IMR-90 (cell line): ENCODE results near the gene C21orf91. TPM values are rescaled to one million over a fixed set of nuclear protein-coding genes. Genes with fewer than 3 reads are reported as not detected.

ENCODE experiments used
- ATAC-seq: fragments of 200-7000 bp; cut with Tn5 transposase; 2 replicates; pipeline ENCODE4 v1.9.1; 2020; ENCODE audit warnings: low read depth, mild to moderate bottlenecking, moderate library complexity
- BruUV-seq: library from RNA; stranded (reverse); fragments of 400-500 nt; replicated peaks from 2 replicates; lab custom pipeline; 2021; lab: Mats Ljungman, UMichigan
- CTCF ChIA-PET: fragments of 300-600 bp; formaldehyde crosslinking; extraction: SDS; loops from one replicate; lab custom pipeline; 2021; ENCODE audit warnings: antibody characterized with exemption; lab: Yijun Ruan, JAX
- POLR2A ChIA-PET: fragments of 300-600 bp; sonication (Branson Sonifier 250); formaldehyde crosslinking; loops from one replicate; lab custom pipeline; 2022; ENCODE audit warnings: antibody characterized with exemption; ENCODE audit not compliant: unreplicated experiment; lab: Charles Lee
- DNase-seq: peaks from one replicate; pipeline ENCODE4 v3.0.0; 2013
- H2AFZ ChIP-seq: replicated peaks from 2 replicates; pipeline ENCODE3; 2013; ENCODE audit warnings: low read length, mild to moderate bottlenecking; ENCODE audit not compliant: poor library complexity
- H2AK5ac ChIP-seq: 2 replicates; pipeline ENCODE4 v1.6.1; 2013; ENCODE audit warnings: low read depth, low read length, inconsistent platforms
- H2AK9ac ChIP-seq: replicated peaks from 2 replicates; pipeline ENCODE3; 2013; ENCODE audit warnings: mild to moderate bottlenecking, low read depth, low read length, moderate library complexity; ENCODE audit not compliant: poor library complexity
- H2BK120ac ChIP-seq: 2 replicates; pipeline ENCODE4 v1.6.1; 2013; ENCODE audit warnings: low read depth, low read length, inconsistent platforms
- H2BK15ac ChIP-seq: 3 replicates; pipeline ENCODE4 v1.6.1; 2013; ENCODE audit warnings: low read depth, low read length, inconsistent platforms
- H2BK20ac ChIP-seq: 2 replicates; pipeline ENCODE4 v1.6.1; 2013; ENCODE audit warnings: low read depth, mild to moderate bottlenecking, inconsistent platforms, low read length, moderate library complexity
- H2BK5ac ChIP-seq: 2 replicates; pipeline ENCODE4 v1.6.1; 2013; ENCODE audit warnings: mild to moderate bottlenecking, low read depth, low read length, inconsistent platforms; ENCODE audit not compliant: poor library complexity, severe bottlenecking
- H3K14ac ChIP-seq: replicated peaks from 2 replicates; pipeline ENCODE4 v1.6.1; 2013; ENCODE audit warnings: low read depth, low read length, inconsistent platforms
- H3K18ac ChIP-seq: 2 replicates; pipeline ENCODE4 v1.6.1; 2013; ENCODE audit warnings: low read depth, low read length, control low read depth
- H3K23ac ChIP-seq: 2 replicates; pipeline ENCODE4 v1.6.1; 2013; ENCODE audit warnings: low read depth, low read length, inconsistent platforms
- H3K27ac ChIP-seq: 2 replicates; pipeline ENCODE4 v1.5.1; 2013; ENCODE audit warnings: mild to moderate bottlenecking, control low read depth, low read length; ENCODE audit not compliant: insufficient read depth
- H3K27me3 ChIP-seq: 2 replicates; pipeline ENCODE4 v1.6.1; 2013; ENCODE audit warnings: low read length; ENCODE audit not compliant: control insufficient read depth, insufficient read depth
- H3K36me3 ChIP-seq: 2 replicates; pipeline ENCODE4 v1.6.1; 2013; ENCODE audit warnings: low read length, mixed read lengths; ENCODE audit not compliant: control insufficient read depth, insufficient read depth
- H3K4ac ChIP-seq: 2 replicates; pipeline ENCODE4 v1.6.1; 2013; ENCODE audit warnings: low read depth, low read length, inconsistent platforms
- H3K4me1 ChIP-seq: 2 replicates; pipeline ENCODE4 v1.6.1; 2013; ENCODE audit warnings: low read length, mixed read lengths; ENCODE audit not compliant: control insufficient read depth, insufficient read depth
- H3K4me2 ChIP-seq: 2 replicates; pipeline ENCODE4 v1.6.1; 2013; ENCODE audit warnings: low read depth, mild to moderate bottlenecking, control low read depth, low read length, moderate library complexity
- H3K4me3 ChIP-seq: 2 replicates; pipeline ENCODE4 v1.5.1; 2013; ENCODE audit warnings: low read depth, mild to moderate bottlenecking, control low read depth, low read length, moderate library complexity; ENCODE audit not compliant: insufficient read depth
- H3K56ac ChIP-seq: 2 replicates; pipeline ENCODE4 v1.6.1; 2013; ENCODE audit warnings: low read length, inconsistent platforms; ENCODE audit not compliant: insufficient read depth; ENCODE audit errors: extremely low read depth
- H3K79me1 ChIP-seq, 2 experiments: 2 replicates each; pipeline ENCODE4 v1.6.1; 2013; ENCODE audit warnings: low read length in 2 of 2, inconsistent platforms in 1 of 2, low read depth in 1 of 2
- H3K9ac ChIP-seq: 2 replicates; pipeline ENCODE4 v1.6.1; 2013; ENCODE audit warnings: low read depth, low read length, control low read depth
- H3K9me1 ChIP-seq: 2 replicates; pipeline ENCODE4 v1.6.1; 2013; ENCODE audit warnings: low read length, inconsistent platforms; ENCODE audit not compliant: insufficient read depth
- H3K9me3 ChIP-seq: 2 replicates; pipeline ENCODE4 v1.6.1; 2013; ENCODE audit warnings: low read length; ENCODE audit not compliant: control insufficient read depth, insufficient read depth
- H4K20me1 ChIP-seq: 2 replicates; pipeline ENCODE4 v1.6.1; 2013; ENCODE audit warnings: low read length, inconsistent platforms; ENCODE audit not compliant: insufficient read depth
- H4K5ac ChIP-seq: 2 replicates; pipeline ENCODE4 v1.6.1; 2013; ENCODE audit warnings: mild to moderate bottlenecking, low read depth, low read length, control low read depth
- H4K8ac ChIP-seq, 2 experiments: 2 replicates each; pipeline ENCODE4 v1.6.1; 2013; ENCODE audit warnings: low read depth in 2 of 2, low read length in 2 of 2, control low read depth in 1 of 2, inconsistent platforms in 1 of 2
- H4K91ac ChIP-seq: 2 replicates; pipeline ENCODE4 v1.6.1; 2013; ENCODE audit warnings: low read depth, low read length, inconsistent platforms; ENCODE audit not compliant: insufficient read depth
- BHLHE40 ChIP-seq: fragments of 150-350 bp; IDR thresholded peaks from 2 replicates; pipeline ENCODE4 v1.6.1; 2016; ENCODE audit warnings: mild to moderate bottlenecking, low read depth, low read length
- ELK1 ChIP-seq: fragments of 150-350 bp; IDR thresholded peaks from 2 replicates; pipeline ENCODE4 v1.6.1; 2016; ENCODE audit warnings: low read depth, mild to moderate bottlenecking, low read length, moderate library complexity, borderline replicate concordance
- MAFK ChIP-seq: IDR thresholded peaks from 2 replicates; pipeline ENCODE4 v1.6.1; 2012; ENCODE audit warnings: low read depth, low read length, improper control_type of control experiment
- MAZ ChIP-seq: IDR thresholded peaks from 2 replicates; pipeline ENCODE4 v1.6.1; 2012; ENCODE audit warnings: low read depth, mild to moderate bottlenecking, low read length, improper control_type of control experiment, moderate library complexity, borderline replicate concordance
- MXI1 ChIP-seq: IDR thresholded peaks from 2 replicates; pipeline ENCODE4 v1.6.1; 2012; ENCODE audit warnings: low read depth, mild to moderate bottlenecking, low read length, moderate library complexity, borderline replicate concordance
- RCOR1 ChIP-seq: IDR thresholded peaks from 2 replicates; pipeline ENCODE4 v1.6.1; 2012; ENCODE audit warnings: mild to moderate bottlenecking, low read length, improper control_type of control experiment; ENCODE audit not compliant: insufficient replicate concordance
- RFX5 ChIP-seq: IDR thresholded peaks from 2 replicates; pipeline ENCODE4 v1.8.0; 2012; ENCODE audit warnings: low read depth, mild to moderate bottlenecking, low read length, moderate library complexity
- WGBS, 2 experiments: methylation state at CpG; one replicate each; pipeline versions ENCODE4 v1.1.5 to v1.1.7; 2013; ENCODE audit warnings: missing lambda C conversion rate in 2 of 2; ENCODE audit not compliant: insufficient read length in 1 of 2; ENCODE audit errors: extremely low coverage in 2 of 2; 5-methylcytosine and 5-hydroxymethylcytosine counted together
- dilution Hi-C: fragments of 300-500 bp; cut with HindIII; formaldehyde crosslinking; loops from one replicate; pipeline ENCODE4 v1.14.3; 2018; ENCODE audit warnings: low sequenced_read_pairs; ENCODE audit not compliant: unreplicated experiment
- in situ Hi-C: fragments of 300-500 bp; cut with MboI; formaldehyde crosslinking; loops from 3 replicates; pipeline ENCODE4 v1.14.3; 2019; ENCODE audit warnings: low sequenced_read_pairs, inconsistent platforms, mixed read lengths
- intact Hi-C: fragments of 100-400 bp; cut with micrococcal nuclease; formaldehyde crosslinking; loops from 2 replicates; pipeline ENCODE4 v1.10.0; 2022
- polyA plus RNA-seq, 3 experiments: library from polyadenylated mRNA; depleted of rRNA; stranded (reverse); fragments of >200 nt; gene quantifications; 2 replicates each; pipeline ENCODE4 v1.2.3, GENCODE V29; 2012; ENCODE audit warnings: low replicate concordance in 1 of 3
- total RNA-seq: library from RNA; depleted of rRNA; stranded (reverse); fragments of >200 nt; gene quantifications from 2 replicates; pipeline ENCODE4 v1.2.3, GENCODE V29; 2012

C21orf91 gene
- total and polyA plus RNA-seq, 2 of the 4 experiments (the other 2 are of a cell fraction) = 3.7 to 9.3 TPM

GRCh38 chr21:17777072-17777765 is 41.9 kb downstream of the C21orf91 start:
- intact Hi-C loops = no loop called here
- Histone ChIP-seq H2AK5ac (no peak overlapping the region), H3K9me3 (no peaks in the 10 kb centered on the region), H3K18ac (no peak overlapping the region), H2BK120ac (no peak overlapping the region), H3K4me1 (no peaks in the 10 kb centered on the region), H3K4me2 (no peak overlapping the region), H2BK20ac (no peak overlapping the region), H4K5ac (no peak overlapping the region), H3K14ac (no peak overlapping the region), H4K91ac (no peak overlapping the region), H2AK9ac (no peak overlapping the region), H3K56ac (no peak overlapping the region), H3K79me1 (no peaks in the 10 kb centered on the region), H2BK15ac (no peak overlapping the region), H3K36me3 (no peaks in the 10 kb centered on the region), H4K8ac (no peak overlapping the region), H3K9me1 (no peaks in the 10 kb centered on the region), H2BK5ac (no peak overlapping the region), H4K20me1 (no peaks in the 10 kb centered on the region), H3K27ac (no peak overlapping the region), H3K23ac (no peak overlapping the region), H3K4ac (no peak overlapping the region), H2AFZ (no peak overlapping the region), H3K9ac (no peak overlapping the region), H3K4me3 (no peak overlapping the region), H3K27me3 (no peaks in the 10 kb centered on the region)
- no TSS peak for BruUV-seq
- DNase-seq (no peak), ATAC-seq (no peak)
- dilution Hi-C loops = no loop called here
- ChIA-PET POLR2A (no interaction called here), CTCF (no interaction called here)
- in situ Hi-C loops = no loop called here
- no CpG with 5 or more reads among the region's 1 CpG for WGBS, 2 experiments
- TF ChIP-seq RCOR1 (no peak), BHLHE40 (no peak), MXI1 (no peak), ELK1 (no peak), RFX5 (no peak), MAFK (no peak), MAZ (no peak)
